Hepatocyte (in vitro differentiated cells): ENCODE measurements around the gene KDM6A. TPM values are rescaled to one million over a fixed set of nuclear protein-coding genes. Genes with fewer than 3 reads are reported as not detected.

ENCODE experiments used
- DNase-seq: peaks from one replicate; pipeline ENCODE4 v3.0.0-alpha.2; 2016; ENCODE audit warnings: low spot score
- H2AFZ ChIP-seq: fragments of 200-600 bp; sonication (generic); 2 replicates; pipeline ENCODE4 v1.6.0; 2016; ENCODE audit warnings: antibody characterized with exemption, mild to moderate bottlenecking
- H3K27ac ChIP-seq: fragments of 200-600 bp; sonication (generic); 2 replicates; pipeline ENCODE4 v1.5.1; 2016; ENCODE audit warnings: mild to moderate bottlenecking
- H3K27me3 ChIP-seq: fragments of 200-600 bp; sonication (generic); 2 replicates; pipeline ENCODE4 v1.6.1; 2016
- H3K36me3 ChIP-seq: fragments of 200-600 bp; sonication (generic); replicated peaks from 2 replicates; pipeline ENCODE4 v1.5.1; 2016; ENCODE audit warnings: low read depth; ENCODE audit not compliant: insufficient read depth
- H3K4me1 ChIP-seq: fragments of 200-600 bp; sonication (generic); 2 replicates; pipeline ENCODE4 v1.5.1; 2016; ENCODE audit warnings: mild to moderate bottlenecking, moderate library complexity; ENCODE audit not compliant: insufficient read depth
- H3K4me2 ChIP-seq: fragments of 200-600 bp; sonication (generic); 2 replicates; pipeline ENCODE4 v1.6.0; 2016
- H3K4me3 ChIP-seq: fragments of 200-600 bp; sonication (generic); 2 replicates; pipeline ENCODE4 v1.5.1; 2016; ENCODE audit warnings: mild to moderate bottlenecking
- H3K79me2 ChIP-seq: fragments of 200-600 bp; sonication (generic); 2 replicates; pipeline ENCODE4 v1.6.0; 2017; ENCODE audit warnings: mild to moderate bottlenecking
- H3K9me2 ChIP-seq: fragments of 200-600 bp; sonication (generic); replicated peaks from 2 replicates; pipeline ENCODE4 v1.6.0; 2017; ENCODE audit warnings: mild to moderate bottlenecking; ENCODE audit not compliant: insufficient read depth
- H3K9me3 ChIP-seq: fragments of 200-600 bp; sonication (generic); 2 replicates; pipeline ENCODE4 v1.5.1; 2016; ENCODE audit warnings: low read depth, mild to moderate bottlenecking
- H4K20me1 ChIP-seq: fragments of 200-600 bp; sonication (generic); 2 replicates; pipeline ENCODE4 v1.6.0; 2016; ENCODE audit warnings: mild to moderate bottlenecking; ENCODE audit not compliant: insufficient read depth, poor library complexity, severe bottlenecking
- EZH2 ChIP-seq: fragments of 200-600 bp; sonication (generic); IDR thresholded peaks from 2 replicates; pipeline ENCODE4 v1.6.1; 2016; ENCODE audit warnings: antibody characterized with exemption, mild to moderate bottlenecking, borderline replicate concordance
- EZH2phosphoT487 ChIP-seq: fragments of 200-600 bp; sonication (generic); IDR thresholded peaks from one replicate; pipeline ENCODE4 v1.6.1; 2018; ENCODE audit warnings: antibody characterized with exemption, mild to moderate bottlenecking, low read depth, moderate library complexity; ENCODE audit not compliant: unreplicated experiment, severe bottlenecking
- WGBS: methylation state at CpG from one replicate; pipeline ENCODE4 v1.1.6; 2016; ENCODE audit warnings: low lambda C conversion rate; ENCODE audit errors: missing lambda C conversion rate; 5-methylcytosine and 5-hydroxymethylcytosine counted together
- polyA plus RNA-seq: library from polyadenylated mRNA; unstranded; fragments of >200 nt; fragmentation: Nextera tagmentation; extraction: Ambion mirVana; gene quantifications from 2 replicates; pipeline ENCODE4 v1.2.1, GENCODE V29; 2016
- total RNA-seq: library from RNA; depleted of rRNA; stranded (reverse); fragments of >200 nt; gene quantifications from 2 replicates; pipeline ENCODE4 v1.2.3, GENCODE V29; 2014
- TF ChIP-seq, protein P1 (sequence below): fragments of 200-600 bp; sonication (generic); IDR thresholded peaks from 2 replicates; pipeline ENCODE4 v1.5.1; 2016; ENCODE audit warnings: antibody characterized with exemption, mild to moderate bottlenecking; ENCODE audit not compliant: poor library complexity

The KDM6A gene
- total and polyA plus RNA-seq, 2 experiments from 2014 or later: 13.7 to 46.2 TPM

DNA sequence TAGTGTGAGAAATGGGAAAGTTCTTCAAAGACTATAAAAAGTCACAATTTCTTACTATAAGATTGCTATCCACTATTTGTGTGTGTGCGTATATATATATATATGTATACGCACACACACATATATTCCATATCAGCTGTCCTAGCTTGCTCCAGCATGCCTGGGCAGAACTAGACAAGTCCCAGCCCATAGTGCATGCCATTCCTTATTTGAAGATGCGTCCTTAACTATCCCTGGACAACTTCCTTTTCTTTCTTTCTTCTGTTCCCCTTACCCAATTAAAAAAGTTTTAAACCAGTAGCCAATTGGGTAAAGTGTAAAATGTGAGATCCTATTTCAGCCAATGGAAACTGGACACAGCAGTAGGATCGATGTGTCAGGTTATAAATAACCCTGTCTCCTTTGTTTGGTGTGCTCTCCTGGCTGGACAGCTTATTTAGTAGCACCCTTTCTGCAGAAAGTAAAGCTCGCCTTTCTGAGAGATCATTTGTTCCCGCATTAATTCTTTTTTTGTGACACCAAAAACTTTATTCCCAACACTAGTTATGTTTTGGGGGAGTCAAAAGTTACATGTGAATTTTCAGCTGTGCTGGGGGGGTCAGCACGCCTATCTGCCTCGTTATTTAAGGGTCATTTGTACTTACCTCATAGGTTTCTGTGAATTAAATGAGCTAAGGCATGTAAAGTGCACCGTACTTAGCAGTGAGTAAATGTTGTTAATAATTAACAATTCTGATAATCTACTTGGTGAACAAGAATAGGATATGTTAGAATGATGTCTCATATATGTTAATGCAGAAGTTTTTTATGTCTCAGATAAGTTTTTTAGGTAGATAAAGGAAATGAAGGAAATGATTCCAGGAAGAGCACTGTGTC is 40.9 kb downstream of the KDM6A start:
- TF ChIP-seq, protein P1, sequence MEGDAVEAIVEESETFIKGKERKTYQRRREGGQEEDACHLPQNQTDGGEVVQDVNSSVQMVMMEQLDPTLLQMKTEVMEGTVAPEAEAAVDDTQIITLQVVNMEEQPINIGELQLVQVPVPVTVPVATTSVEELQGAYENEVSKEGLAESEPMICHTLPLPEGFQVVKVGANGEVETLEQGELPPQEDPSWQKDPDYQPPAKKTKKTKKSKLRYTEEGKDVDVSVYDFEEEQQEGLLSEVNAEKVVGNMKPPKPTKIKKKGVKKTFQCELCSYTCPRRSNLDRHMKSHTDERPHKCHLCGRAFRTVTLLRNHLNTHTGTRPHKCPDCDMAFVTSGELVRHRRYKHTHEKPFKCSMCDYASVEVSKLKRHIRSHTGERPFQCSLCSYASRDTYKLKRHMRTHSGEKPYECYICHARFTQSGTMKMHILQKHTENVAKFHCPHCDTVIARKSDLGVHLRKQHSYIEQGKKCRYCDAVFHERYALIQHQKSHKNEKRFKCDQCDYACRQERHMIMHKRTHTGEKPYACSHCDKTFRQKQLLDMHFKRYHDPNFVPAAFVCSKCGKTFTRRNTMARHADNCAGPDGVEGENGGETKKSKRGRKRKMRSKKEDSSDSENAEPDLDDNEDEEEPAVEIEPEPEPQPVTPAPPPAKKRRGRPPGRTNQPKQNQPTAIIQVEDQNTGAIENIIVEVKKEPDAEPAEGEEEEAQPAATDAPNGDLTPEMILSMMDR: no peak
- TF ChIP-seq EZH2phosphoT487: no peak
- TF ChIP-seq EZH2: no peak
- no peaks in the 10 kb centered on the region for H3K9me2 ChIP-seq
- DNase-seq: no peak
- H3K9me3 ChIP-seq: no peaks in the 10 kb centered on the region
- no peaks in the 10 kb centered on the region for H3K27me3 ChIP-seq
- no peaks in the 10 kb centered on the region for H3K36me3 ChIP-seq
- H4K20me1 ChIP-seq: peaks cover 14% of the 10 kb centered on the region
- peak overlapping the region; percentile 71 for H3K27ac ChIP-seq
- no peak overlapping the region for H3K4me3 ChIP-seq
- peak overlapping the region; percentile 57 for H3K4me2 ChIP-seq
- 67% methylated on average over 9 of the region's 9 CpGs for WGBS
- peaks cover 85% of the 10 kb centered on the region for H3K79me2 ChIP-seq
- no peaks in the 10 kb centered on the region for H3K4me1 ChIP-seq
- H2AFZ ChIP-seq: no peak overlapping the region

DNA sequence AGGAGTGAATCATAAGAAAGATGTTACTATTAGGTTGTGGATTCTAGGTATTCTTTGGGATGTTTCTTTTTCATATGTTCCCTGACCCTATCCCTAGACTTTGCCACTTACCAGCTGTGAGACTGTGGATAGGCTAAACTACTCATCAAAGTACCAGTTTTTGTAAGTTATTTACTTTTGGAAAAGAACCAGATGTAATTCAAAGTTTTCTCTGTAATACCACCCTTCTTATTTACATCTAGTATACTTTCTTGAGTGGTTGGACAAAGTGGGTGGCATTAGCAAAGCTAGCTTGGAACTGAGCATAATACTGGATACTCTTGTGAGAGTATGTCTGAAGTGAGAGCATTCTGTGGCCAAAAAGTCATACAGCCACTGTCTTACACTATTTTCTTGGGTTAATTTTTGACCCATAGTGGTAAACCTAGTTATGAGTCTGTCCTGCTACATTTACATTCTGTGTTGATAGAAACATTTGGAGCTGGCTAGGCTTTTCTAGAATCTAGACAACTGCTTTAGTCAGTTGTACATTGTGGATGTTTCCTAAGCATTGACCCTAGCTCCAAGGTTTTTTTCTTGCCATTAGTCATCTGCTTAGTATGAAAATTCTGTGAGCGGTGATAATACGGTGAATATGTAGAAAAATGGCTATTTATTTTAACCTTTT is 41.7 kb downstream of the KDM6A start:
- no peak for TF ChIP-seq EZH2phosphoT487
- no peak for TF ChIP-seq EZH2

DNA sequence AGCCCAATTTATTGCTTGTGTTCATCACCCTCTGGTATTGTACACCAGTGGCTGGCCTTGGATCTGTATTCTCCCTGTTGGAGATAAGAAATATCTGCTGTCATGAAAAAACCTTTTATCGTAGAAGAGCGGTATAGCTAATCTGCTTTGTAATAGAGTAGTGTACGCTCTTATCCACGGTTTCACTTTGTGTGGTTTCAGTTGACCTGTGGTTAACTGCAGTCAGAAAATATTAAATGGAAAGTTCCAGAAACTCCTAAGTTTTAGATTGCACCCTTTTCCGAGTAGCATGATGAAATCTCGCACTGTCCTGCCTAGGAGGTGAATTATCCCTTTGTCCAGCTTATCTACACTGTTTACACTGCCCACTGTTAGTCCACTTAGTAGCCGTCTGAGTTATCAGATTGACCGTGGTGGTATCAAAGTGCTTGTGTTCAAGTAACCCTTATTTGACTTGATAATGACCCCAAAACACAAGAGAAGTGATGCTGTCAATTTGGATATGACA is 42.4 kb downstream of the KDM6A start:
- Histone ChIP-seq H3K4me1 (no peaks in the 10 kb centered on the region), H4K20me1 (peaks cover 20% of the 10 kb centered on the region), H3K4me2 (peak overlapping the region; percentile 57), H3K9me2 (no peaks in the 10 kb centered on the region), H3K27ac (peak overlapping the region; percentile 71), H3K4me3 (peak overlapping the region; percentile 2), H3K79me2 (peaks cover 84% of the 10 kb centered on the region), H3K27me3 (no peaks in the 10 kb centered on the region), H2AFZ (no peak overlapping the region), H3K36me3 (no peaks in the 10 kb centered on the region), H3K9me3 (no peaks in the 10 kb centered on the region)
- DNase-seq: no peak
- WGBS: 48% methylated on average over 8 of the region's 8 CpGs
- TF ChIP-seq, protein P1: no peak
- no peak for TF ChIP-seq EZH2
- TF ChIP-seq EZH2phosphoT487: no peak

More for the DNA sequence above, 41.7 kb downstream of the KDM6A start:
- peaks cover 85% of the 10 kb centered on the region for H3K79me2 ChIP-seq
- H3K4me1 ChIP-seq: no peaks in the 10 kb centered on the region
- DNase-seq: no peak
- peaks cover 15% of the 10 kb centered on the region for H4K20me1 ChIP-seq
- WGBS: 66% methylated on average over 2 of the region's 2 CpGs
- H3K27ac ChIP-seq: peak overlapping the region; percentile 71
- no peaks in the 10 kb centered on the region for H3K9me2 ChIP-seq
- H3K36me3 ChIP-seq: no peaks in the 10 kb centered on the region
- no peak overlapping the region for H2AFZ ChIP-seq
- H3K4me3 ChIP-seq: no peak overlapping the region
- H3K9me3 ChIP-seq: no peaks in the 10 kb centered on the region
- H3K27me3 ChIP-seq: no peaks in the 10 kb centered on the region
- peak overlapping the region; percentile 57 for H3K4me2 ChIP-seq

DNA sequence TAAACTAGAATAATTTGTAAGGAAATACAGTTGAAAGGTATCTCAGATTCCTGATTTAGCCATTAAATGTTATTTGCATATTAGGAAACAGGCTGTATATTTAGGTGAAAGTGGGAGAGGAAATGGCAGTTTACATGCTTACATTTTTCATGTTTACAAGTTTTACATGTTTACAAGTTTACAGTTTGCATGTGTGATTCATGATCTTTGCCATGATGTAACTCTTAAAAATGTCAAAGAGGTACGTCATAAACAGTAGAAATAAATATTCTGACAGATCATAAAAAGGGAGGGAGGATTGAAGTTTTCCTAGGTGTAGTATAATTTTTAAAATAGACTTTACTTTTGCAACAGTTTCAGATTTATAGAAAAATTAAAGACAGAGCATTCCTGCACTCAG is 45.7 kb downstream of the KDM6A start:
- WGBS: 50% methylated on average over 1 of the region's 1 CpG
- Histone ChIP-seq H3K4me3 (no peak overlapping the region), H4K20me1 (peaks cover 22% of the 10 kb centered on the region), H3K9me3 (no peaks in the 10 kb centered on the region), H3K4me2 (no peak overlapping the region), H3K9me2 (no peaks in the 10 kb centered on the region), H3K27ac (no peak overlapping the region), H3K36me3 (no peaks in the 10 kb centered on the region), H2AFZ (no peak overlapping the region), H3K27me3 (no peaks in the 10 kb centered on the region), H3K79me2 (peaks cover 95% of the 10 kb centered on the region), H3K4me1 (no peaks in the 10 kb centered on the region)
- no peak for DNase-seq
- TF ChIP-seq EZH2phosphoT487 (no peak), EZH2 (no peak)
- TF ChIP-seq, protein P1: no peak
